ENCODE results near the gene FBXW2. TPM values are rescaled to one million over a fixed set of nuclear protein-coding genes. Genes with fewer than 3 reads are reported as not detected.

Gene FBXW2
- total and polyA plus RNA-seq, 8 donors = 7.9 to 78.9 (median 18.0) TPM

DNA sequence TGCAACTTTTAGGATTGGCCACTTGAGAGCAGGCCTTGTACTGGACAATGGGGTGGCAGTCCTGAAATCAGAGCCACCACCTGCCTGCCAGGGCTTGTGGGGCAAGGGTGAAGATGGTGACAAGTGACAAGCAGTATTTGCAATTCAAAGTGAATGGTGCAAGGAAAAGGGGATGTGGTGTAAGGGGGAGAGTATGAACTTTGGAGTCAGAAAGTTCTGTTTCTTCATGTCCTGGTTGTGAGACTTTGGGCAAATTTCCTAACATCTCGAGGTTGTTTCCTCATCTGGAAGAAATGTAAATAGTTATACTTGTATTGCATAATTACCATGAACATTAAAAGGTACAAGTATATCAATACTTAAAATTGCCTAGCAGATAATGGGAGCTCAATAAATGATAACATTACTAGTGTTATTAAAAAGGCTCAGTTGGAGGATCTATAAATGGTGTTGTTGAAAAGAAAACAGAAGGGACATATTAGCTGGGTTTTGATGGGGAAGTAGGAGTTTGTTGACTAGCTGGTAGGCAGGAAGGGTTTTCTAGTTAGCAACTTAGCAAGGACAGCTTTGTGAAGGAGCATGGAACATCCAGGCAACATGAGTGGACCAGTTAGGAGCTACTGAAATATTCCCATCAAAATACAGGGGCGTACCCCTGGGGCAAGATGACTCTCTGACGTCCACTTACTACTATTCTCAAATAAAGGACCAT is 57.6 kb downstream of the FBXW2 start:
- Histone ChIP-seq H3K4me3 (no peak overlapping the region), H3K36me3 (no peaks in the 10 kb centered on the region), H3K4me1 (peaks cover 18 to 61% (median 38%) of the 10 kb centered on the region in 4 donors), H3K9me3 (no peaks in the 10 kb centered on the region), H3K27me3 (no peaks in the 10 kb centered on the region), H3K27ac (peak overlapping the region in 4 of 5 donors; percentile 67 to 86 (median 73))
- 63 to 68% (median 68%) methylated on average over 3 of the region's 3 CpGs for WGBS, 5 donors
- TF ChIP-seq, protein P1, sequence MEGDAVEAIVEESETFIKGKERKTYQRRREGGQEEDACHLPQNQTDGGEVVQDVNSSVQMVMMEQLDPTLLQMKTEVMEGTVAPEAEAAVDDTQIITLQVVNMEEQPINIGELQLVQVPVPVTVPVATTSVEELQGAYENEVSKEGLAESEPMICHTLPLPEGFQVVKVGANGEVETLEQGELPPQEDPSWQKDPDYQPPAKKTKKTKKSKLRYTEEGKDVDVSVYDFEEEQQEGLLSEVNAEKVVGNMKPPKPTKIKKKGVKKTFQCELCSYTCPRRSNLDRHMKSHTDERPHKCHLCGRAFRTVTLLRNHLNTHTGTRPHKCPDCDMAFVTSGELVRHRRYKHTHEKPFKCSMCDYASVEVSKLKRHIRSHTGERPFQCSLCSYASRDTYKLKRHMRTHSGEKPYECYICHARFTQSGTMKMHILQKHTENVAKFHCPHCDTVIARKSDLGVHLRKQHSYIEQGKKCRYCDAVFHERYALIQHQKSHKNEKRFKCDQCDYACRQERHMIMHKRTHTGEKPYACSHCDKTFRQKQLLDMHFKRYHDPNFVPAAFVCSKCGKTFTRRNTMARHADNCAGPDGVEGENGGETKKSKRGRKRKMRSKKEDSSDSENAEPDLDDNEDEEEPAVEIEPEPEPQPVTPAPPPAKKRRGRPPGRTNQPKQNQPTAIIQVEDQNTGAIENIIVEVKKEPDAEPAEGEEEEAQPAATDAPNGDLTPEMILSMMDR (IDR thresholded peaks at IDR 0.05) = no peak
- TF ChIP-seq POLR2A (IDR thresholded peaks at IDR 0.05) (no peak), POLR2AphosphoS5 (IDR thresholded peaks at IDR 0.05) (peak in 2 of 3 donors; percentile 38 to 40)
- DNase-seq = peak; percentile 41 to 44
- intact Hi-C loops (cut with DNase I; ENCODE audit: low total_unique reads) = no loop called here

DNA sequence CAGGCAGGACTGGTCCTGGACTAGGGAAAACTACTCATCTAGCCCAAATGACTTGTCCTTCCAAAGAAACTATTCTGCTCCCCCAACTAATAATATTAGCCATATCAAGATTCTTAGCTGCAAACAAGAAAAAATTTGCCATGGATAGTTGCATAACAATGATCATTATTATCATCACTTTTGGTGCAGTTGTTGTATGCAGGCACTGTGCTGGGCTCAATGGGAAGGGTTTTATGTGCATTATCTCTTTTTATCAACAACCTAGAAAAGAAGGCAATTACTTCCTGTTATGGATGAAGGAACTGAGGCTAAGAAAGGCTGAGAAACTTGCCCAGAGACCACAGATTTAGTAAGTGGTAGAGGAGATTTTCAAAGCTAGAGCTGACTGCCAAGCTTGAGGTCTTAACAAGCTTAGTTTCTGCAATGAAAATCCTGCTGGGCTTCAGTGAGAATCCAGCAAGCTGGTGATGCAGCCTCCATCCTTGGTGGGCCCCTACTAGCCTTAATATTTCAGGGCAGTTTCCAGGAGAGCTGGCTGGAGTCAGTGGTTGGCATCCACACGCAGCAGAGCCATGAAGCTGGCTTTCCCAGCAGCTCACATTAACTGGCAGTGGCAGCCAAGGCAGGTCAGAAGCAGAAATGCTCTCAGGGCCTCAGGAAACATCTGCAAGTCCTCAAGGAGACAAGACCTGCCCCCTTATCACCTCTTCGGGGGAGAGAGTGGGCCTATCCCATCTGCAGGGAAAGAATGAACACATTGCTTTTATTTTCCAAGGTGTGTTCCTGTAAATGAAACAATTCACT is 58.4 kb downstream of the FBXW2 start:
- intact Hi-C loops (cut with DNase I; ENCODE audit: low total_unique reads) = no loop called here
- H3K27ac ChIP-seq = peak overlapping the region; percentile 25 to 86 (median 68)

DNA sequence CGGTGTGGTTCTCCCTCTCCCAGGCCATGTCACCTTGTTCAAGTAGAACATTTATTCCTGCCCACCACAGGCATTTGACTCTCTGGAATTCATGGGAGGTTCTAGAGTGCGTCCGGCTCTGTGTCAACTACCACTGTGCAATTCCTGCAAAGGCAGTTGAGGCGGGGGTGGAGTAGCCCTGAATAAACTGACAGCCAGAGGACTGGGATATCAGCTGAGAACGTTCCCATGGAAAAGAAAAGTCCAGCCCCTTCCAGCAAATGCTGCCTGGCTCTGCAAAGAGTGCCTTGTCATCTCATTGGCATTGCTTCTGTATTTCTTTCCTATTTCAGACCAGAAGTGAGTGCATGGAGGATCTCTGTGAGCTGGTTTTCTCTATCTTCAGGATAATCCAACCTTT is 60.0 kb downstream of the FBXW2 start:
- 34 to 62% (median 41%) methylated on average over 5 of the region's 5 CpGs for WGBS, 5 donors
- H3K27ac ChIP-seq = peak overlapping the region in 3 of 5 donors; percentile 5 to 78 (median 25)
- no peak overlapping the region for H3K4me3 ChIP-seq
- TF ChIP-seq, protein P1 (IDR thresholded peaks at IDR 0.05) = no peak
- peak in 1 of 3 donors; percentile 42 for TF ChIP-seq POLR2AphosphoS5 (IDR thresholded peaks at IDR 0.05)
- no peak for TF ChIP-seq EP300 (IDR thresholded peaks at IDR 0.05)
- H3K4me1 ChIP-seq = peaks cover 25 to 64% (median 48%) of the 10 kb centered on the region in 4 donors
- no peaks in the 10 kb centered on the region for H3K9me3 ChIP-seq
- peak; percentile 55 to 74 for DNase-seq
- H3K27me3 ChIP-seq = no peaks in the 10 kb centered on the region
- intact Hi-C loops (cut with DNase I; ENCODE audit: low total_unique reads) = no loop called here
- no peaks in the 10 kb centered on the region for H3K36me3 ChIP-seq

More for the DNA sequence above, 58.4 kb downstream of the FBXW2 start:
- no peaks in the 10 kb centered on the region for H3K9me3 ChIP-seq
- TF ChIP-seq EP300 (IDR thresholded peaks at IDR 0.05) (peak; percentile 5), POLR2AphosphoS5 (IDR thresholded peaks at IDR 0.05) (no peak)
- no peak overlapping the region for H3K4me3 ChIP-seq
- 27 to 43% (median 29%) methylated on average over 2 of the region's 2 CpGs for WGBS, 5 donors
- H3K36me3 ChIP-seq = no peaks in the 10 kb centered on the region
- H3K27me3 ChIP-seq = no peaks in the 10 kb centered on the region
- peak in 1 of 2 donors; percentile 16 for DNase-seq
- H3K4me1 ChIP-seq = peaks cover 25 to 63% (median 45%) of the 10 kb centered on the region in 4 donors

DNA sequence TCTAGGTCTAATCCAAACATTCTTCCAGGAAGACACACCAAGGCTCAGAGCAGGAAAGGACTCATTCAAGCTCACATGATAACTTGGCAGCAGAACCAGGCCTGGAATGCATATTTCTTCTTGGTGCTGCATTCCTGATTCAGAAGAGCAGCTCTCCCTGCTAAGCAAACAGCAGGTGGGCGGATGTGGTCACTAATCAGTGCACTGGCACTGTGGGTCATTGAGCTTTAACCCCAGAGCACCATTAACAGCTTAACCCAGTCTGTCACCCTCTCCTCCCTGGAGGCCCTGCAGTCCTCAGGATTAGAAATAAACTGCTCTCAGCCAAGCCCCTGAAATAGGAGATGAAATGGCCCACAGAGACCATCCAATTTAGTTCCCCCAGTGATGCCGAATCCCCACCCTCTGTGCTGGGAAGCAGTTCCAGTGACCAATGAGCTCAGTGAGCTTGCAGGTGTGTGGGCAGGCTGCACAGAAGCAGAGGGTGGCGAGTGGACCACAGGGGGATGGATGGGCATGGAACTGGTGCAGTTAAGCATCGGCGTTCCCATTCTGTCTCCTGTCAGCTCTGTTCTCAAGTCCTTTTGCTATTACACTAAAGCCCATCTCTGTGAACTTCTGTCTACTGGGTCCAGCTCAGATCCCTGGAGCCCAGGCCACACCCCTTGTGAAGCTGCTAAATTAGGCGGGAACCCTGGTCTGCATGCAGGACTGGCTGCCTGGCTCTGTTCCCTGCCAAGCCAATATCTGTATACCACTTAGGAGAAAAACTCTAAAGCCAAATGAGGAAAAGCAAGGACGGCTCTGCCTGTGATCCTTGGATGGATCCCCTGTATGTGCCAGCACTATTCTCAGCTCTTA is 62.3 kb downstream of the FBXW2 start:
- intact Hi-C loops (cut with DNase I; ENCODE audit: low total_unique reads) = no loop called here
- H3K36me3 ChIP-seq = no peaks in the 10 kb centered on the region
- DNase-seq = peak; percentile 52 to 84
- no peaks in the 10 kb centered on the region for H3K27me3 ChIP-seq
- 51 to 68% (median 61%) methylated on average over 7 of the region's 7 CpGs for WGBS, 5 donors
- TF ChIP-seq POLR2A (IDR thresholded peaks at IDR 0.05) (no peak), POLR2AphosphoS5 (IDR thresholded peaks at IDR 0.05) (peak in 2 of 3 donors; percentile 57 to 75)
- peak overlapping the region in 4 of 5 donors; percentile 22 to 50 (median 46) for H3K27ac ChIP-seq
- peaks cover 25 to 60% (median 46%) of the 10 kb centered on the region in 4 donors for H3K4me1 ChIP-seq
- no peak overlapping the region for H3K4me3 ChIP-seq
- H3K9me3 ChIP-seq = no peaks in the 10 kb centered on the region

DNA sequence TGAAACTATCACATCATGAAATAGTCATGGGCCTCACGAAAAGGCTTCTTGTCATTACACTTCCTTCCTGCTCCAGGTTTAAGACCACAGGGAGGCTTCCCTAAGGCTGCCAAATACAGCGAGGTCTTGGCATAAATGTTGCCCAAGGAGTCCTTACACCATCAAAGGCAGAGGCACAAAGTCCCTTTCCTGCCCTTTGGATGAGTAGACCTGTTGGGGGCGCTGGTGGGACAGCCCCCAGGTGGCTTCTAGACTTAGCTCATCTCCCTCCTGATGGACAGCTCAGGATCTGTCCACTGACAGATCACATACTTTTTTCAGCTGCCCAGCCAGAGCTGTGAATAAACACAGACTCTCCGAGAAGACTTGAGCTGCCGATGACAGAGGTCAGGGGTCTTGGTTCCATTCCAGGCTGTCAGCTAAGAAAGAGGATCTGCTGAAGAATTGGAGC is 63.4 kb downstream of the FBXW2 start:
- H3K27ac ChIP-seq = no peak overlapping the region
- no peak for TF ChIP-seq POLR2A (IDR thresholded peaks at IDR 0.05)
- no peak for TF ChIP-seq EP300 (IDR thresholded peaks at IDR 0.05)
- no peak for TF ChIP-seq POLR2AphosphoS5 (IDR thresholded peaks at IDR 0.05)
- TF ChIP-seq, protein P1 (IDR thresholded peaks at IDR 0.05) = no peak
- no peak for DNase-seq
- no peaks in the 10 kb centered on the region for H3K27me3 ChIP-seq
- H3K4me3 ChIP-seq = no peak overlapping the region
- no peaks in the 10 kb centered on the region for H3K9me3 ChIP-seq
- peaks cover 21 to 49% (median 35%) of the 10 kb centered on the region in 4 donors for H3K4me1 ChIP-seq
- WGBS, 5 donors = 37 to 60% (median 54%) methylated on average over 5 of the region's 5 CpGs
- H3K36me3 ChIP-seq = no peaks in the 10 kb centered on the region
- intact Hi-C loops (cut with DNase I; ENCODE audit: low total_unique reads) = no loop called here

Measured in stomach (tissue), 9 donors.